Activated CD8-positive, alpha-beta T cell treated with anti-CD3 and anti-CD28 coated beads, Interleukin-2, amount 10 ng/mL, durations not matched to agents 7 days and 5 days (primary cell): ENCODE data around the gene IL22. TPM values are rescaled to one million over a fixed set of nuclear protein-coding genes. Genes with fewer than 3 reads are reported as not detected.

Source experiments
- ATAC-seq: fragments of 150-1000 bp; cut with Tn5 transposase; one replicate; pipeline ENCODE4 v1.10.0; 2021; ENCODE audit warnings: moderate library complexity
- CTCF ChIA-PET: fragments of 350-600 bp; sonication (Branson Sonifier 250); formaldehyde crosslinking; loops from one replicate; lab custom pipeline; 2021; ENCODE audit warnings: antibody characterized with exemption; lab: Charles Lee
- POLR2A ChIA-PET: fragments of 350-600 bp; sonication (Branson Sonifier 250); formaldehyde crosslinking; loops from one replicate; lab custom pipeline; 2021; ENCODE audit warnings: antibody characterized with exemption; lab: Charles Lee
- DNase-seq: peaks from one replicate; pipeline ENCODE4 v3.0.0-alpha.2; 2020
- H3K27ac Mint-ChIP-seq: one replicate; pipeline ENCODE4 v1.8.0; 2021; ENCODE audit warnings: mild to moderate bottlenecking, mixed read lengths
- H3K27me3 Mint-ChIP-seq: one replicate; pipeline ENCODE4 v1.8.0; 2021; ENCODE audit warnings: low read depth, mixed read lengths
- H3K36me3 Mint-ChIP-seq: one replicate; pipeline ENCODE4 v1.8.0; 2021; ENCODE audit warnings: low read depth, mixed read lengths
- H3K4me1 Mint-ChIP-seq: one replicate; pipeline ENCODE4 v1.8.0; 2021; ENCODE audit warnings: low read depth, mixed read lengths
- H3K4me3 Mint-ChIP-seq: one replicate; pipeline ENCODE4 v1.8.0; 2021; ENCODE audit warnings: mild to moderate bottlenecking, mixed read lengths
- H3K9me3 Mint-ChIP-seq: one replicate; pipeline ENCODE4 v1.8.0; 2022; ENCODE audit warnings: mixed read lengths; ENCODE audit not compliant: insufficient read depth
- total RNA-seq, 2 experiments: library from RNA; stranded (reverse); gene quantifications; one replicate each; pipeline ENCODE4 v1.2.3, GENCODE V29; 2021

IL22 gene
- total RNA-seq, 2 experiments from 2014 or later: not detected

DNA sequence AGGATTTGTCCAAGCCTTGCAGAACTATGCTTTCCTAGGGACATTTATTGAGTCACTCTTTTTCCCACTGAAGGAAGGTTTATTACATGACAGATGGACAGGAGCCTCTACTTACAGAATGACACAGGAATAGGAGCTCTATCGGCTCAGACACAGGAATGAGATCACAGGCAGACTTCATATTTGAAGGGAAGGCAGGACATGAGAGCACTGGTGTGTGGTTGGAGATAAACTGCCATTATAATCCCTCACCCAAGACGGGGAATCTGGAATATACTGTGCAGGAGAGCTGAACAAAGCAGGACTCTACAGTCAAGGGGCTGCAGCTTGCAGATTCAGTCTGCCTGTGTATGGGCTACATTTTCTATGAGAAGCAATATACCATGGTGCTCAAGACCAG is 26.8 kb upstream of the IL22 start:
- no peak overlapping the region for H3K27ac Mint-ChIP-seq
- DNase-seq (no peak), ATAC-seq (no peak)
- no peaks in the 10 kb centered on the region for H3K36me3 Mint-ChIP-seq
- H3K4me3 Mint-ChIP-seq: no peak overlapping the region
- POLR2A ChIA-PET: no interaction called here
- no peaks in the 10 kb centered on the region for H3K9me3 Mint-ChIP-seq
- H3K27me3 Mint-ChIP-seq: no peaks in the 10 kb centered on the region
- CTCF ChIA-PET: no interaction called here
- H3K4me1 Mint-ChIP-seq: peaks cover 30% of the 10 kb centered on the region

DNA sequence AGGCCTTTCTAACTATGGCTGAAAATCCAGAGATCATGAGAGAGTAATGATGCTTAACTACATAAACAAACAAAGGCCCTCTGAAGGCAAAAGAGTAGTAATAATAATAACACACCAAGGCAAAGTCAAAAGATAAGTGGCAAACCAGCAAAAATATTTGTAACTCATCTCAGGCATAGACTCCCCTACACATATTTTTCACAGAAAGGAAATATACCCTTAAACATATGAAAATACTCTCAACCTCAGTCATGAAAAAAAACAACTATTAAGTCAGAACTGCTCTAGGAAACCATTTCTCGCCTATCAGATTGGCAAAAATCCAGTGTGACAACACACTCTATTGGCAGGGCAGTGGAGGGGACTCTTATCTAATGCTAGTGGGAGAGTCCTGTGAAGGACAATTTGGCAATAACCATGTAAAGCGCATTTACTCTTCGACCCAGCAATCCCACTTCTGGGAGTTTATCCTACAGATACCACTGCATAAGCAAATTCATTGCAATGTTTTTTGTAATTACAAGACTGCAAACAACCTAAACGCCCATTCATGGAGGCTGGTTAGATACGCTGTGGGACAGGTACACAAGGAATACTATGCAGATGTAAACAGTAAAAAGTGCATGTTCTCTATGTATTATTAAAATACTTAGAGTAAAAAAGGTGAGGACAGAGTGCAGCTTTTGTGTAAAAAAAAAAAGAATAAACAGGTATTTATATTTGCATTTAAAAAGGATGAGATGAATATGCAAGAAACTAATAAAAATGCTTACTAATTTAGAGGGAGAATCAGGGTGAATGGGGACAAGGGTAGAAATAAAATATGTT is 26.0 kb upstream of the IL22 start:
- ATAC-seq (no peak), DNase-seq (no peak)
- Mint-ChIP-seq H3K4me1 (peaks cover 30% of the 10 kb centered on the region), H3K36me3 (no peaks in the 10 kb centered on the region), H3K9me3 (no peaks in the 10 kb centered on the region), H3K4me3 (no peak overlapping the region), H3K27me3 (no peaks in the 10 kb centered on the region), H3K27ac (no peak overlapping the region)
- POLR2A ChIA-PET: no interaction called here
- CTCF ChIA-PET: no interaction called here

DNA sequence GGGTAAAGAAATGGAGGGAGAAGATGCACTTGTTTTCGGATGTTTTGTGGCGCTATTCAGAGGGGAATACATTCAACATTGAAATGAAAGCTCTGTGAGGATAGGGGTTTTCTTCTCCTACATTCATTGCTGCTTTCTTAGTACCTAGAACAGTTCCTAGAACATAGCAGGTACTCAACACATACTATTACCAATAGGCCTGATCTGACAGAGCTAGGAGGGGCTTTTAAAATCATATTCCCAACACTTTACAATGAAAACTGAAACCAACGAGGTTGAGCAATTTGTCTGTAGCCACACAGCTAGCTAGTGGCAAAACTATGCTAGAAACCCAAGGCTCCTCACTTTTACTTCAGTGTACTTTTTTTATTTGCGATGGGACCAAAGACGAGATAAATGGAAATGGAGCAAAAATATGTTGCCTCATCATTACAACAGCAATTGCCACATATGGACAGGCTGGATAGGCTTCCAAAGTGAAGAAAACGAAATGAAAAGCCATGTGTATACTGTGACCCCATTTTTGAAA is 23.1 kb upstream of the IL22 start:
- no peak overlapping the region for H3K27ac Mint-ChIP-seq
- ChIA-PET CTCF (no interaction called here), POLR2A (no interaction called here)
- H3K36me3 Mint-ChIP-seq: no peaks in the 10 kb centered on the region
- H3K27me3 Mint-ChIP-seq: no peaks in the 10 kb centered on the region
- H3K9me3 Mint-ChIP-seq: no peaks in the 10 kb centered on the region
- no peak overlapping the region for H3K4me3 Mint-ChIP-seq
- DNase-seq (no peak), ATAC-seq (no peak)
- H3K4me1 Mint-ChIP-seq: peaks cover 30% of the 10 kb centered on the region

DNA sequence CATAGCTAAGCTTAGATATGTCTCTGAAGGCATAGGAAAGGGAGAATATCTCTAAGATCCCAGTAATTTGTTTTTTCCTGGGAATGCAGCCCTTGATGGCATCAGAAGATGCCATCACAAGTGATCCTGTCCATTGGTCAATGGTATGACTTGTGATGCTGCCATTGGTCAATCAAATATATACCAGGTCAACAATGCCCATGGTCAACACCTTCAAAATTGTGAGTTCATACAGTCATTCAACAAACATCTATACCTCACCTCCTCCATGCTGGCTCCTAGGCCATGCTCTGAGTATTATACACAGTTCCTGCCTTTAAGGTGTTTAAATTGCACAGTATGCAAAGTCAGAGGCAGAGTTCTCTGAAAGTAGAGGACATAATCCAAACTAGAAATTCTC is 19.3 kb upstream of the IL22 start:
- no peak for DNase-seq
- Mint-ChIP-seq H3K4me1 (peaks cover 41% of the 10 kb centered on the region), H3K27me3 (peaks cover 4% of the 10 kb centered on the region), H3K27ac (no peak overlapping the region), H3K4me3 (no peak overlapping the region), H3K9me3 (no peaks in the 10 kb centered on the region), H3K36me3 (no peaks in the 10 kb centered on the region)
- POLR2A ChIA-PET: no interaction called here
- CTCF ChIA-PET: interaction anchor here (1.7 kb wide), 1 partner anchor 50 kb away, joined by 4 read pairs; no protein-coding TSS in a partner anchor
- ATAC-seq: no peak

DNA sequence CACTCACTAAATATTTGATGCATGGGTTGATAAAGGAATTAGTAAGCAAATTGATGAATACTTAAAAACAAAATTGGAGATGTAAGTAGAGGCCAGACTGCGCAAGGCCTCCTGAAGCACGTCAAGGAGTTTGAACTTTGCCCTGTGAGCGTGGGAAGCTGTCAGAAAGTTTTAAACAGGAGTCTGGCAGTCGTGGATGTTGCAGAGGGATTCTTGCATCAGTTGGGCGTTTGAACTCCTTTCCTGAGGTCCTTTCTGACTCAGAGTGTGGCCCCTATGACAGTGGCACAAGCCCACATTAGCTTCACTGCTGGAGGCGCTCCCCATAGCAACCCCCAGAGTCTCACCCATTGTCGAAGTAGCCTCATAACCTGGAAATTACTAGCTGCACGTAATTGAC is 17.9 kb upstream of the IL22 start:
- H3K27me3 Mint-ChIP-seq: peaks cover 4% of the 10 kb centered on the region
- no peak for ATAC-seq
- no peak overlapping the region for H3K4me3 Mint-ChIP-seq
- POLR2A ChIA-PET: no interaction called here
- no peak for DNase-seq
- no peaks in the 10 kb centered on the region for H3K36me3 Mint-ChIP-seq
- no peaks in the 10 kb centered on the region for H3K9me3 Mint-ChIP-seq
- no peak overlapping the region for H3K27ac Mint-ChIP-seq
- CTCF ChIA-PET: interaction anchor here (0.8 to 1.4 kb wide), 3 partner anchors 10 to 231 kb away, joined by 3 to 6 read pairs (median 3); no protein-coding TSS in a partner anchor
- H3K4me1 Mint-ChIP-seq: peaks cover 42% of the 10 kb centered on the region

DNA sequence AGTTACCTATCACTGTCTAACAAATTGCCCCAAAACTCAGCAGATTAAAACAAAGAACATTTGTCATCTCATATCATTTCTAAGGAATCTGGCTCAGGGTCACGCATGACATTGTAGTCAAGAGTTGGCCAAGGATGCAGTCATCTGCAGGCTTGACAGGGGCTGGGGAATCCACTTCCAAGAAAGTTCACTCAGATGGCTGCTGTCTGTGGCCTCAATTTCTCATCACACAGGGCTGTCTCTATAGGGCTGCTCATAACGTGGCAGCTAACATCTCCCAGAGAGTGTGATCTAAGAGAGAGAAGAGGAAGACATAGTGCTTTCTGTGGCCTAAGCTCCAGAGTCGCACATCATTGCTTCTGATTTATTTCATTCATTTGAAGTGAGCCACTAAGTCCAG is 17.0 kb upstream of the IL22 start:
- ATAC-seq (no peak), DNase-seq (no peak)
- H3K36me3 Mint-ChIP-seq: no peaks in the 10 kb centered on the region
- CTCF ChIA-PET: interaction anchor here (1.2 kb wide), 1 partner anchor 47 kb away, joined by 5 read pairs; no protein-coding TSS in a partner anchor
- POLR2A ChIA-PET: interaction anchor here (0.5 to 1.8 kb wide), 2 partner anchors 29 to 687 kb away, joined by 3 to 5 read pairs; no protein-coding TSS in a partner anchor
- H3K27ac Mint-ChIP-seq: no peak overlapping the region
- H3K9me3 Mint-ChIP-seq: no peaks in the 10 kb centered on the region
- H3K27me3 Mint-ChIP-seq: peaks cover 7% of the 10 kb centered on the region
- H3K4me1 Mint-ChIP-seq: peaks cover 39% of the 10 kb centered on the region
- no peak overlapping the region for H3K4me3 Mint-ChIP-seq

DNA sequence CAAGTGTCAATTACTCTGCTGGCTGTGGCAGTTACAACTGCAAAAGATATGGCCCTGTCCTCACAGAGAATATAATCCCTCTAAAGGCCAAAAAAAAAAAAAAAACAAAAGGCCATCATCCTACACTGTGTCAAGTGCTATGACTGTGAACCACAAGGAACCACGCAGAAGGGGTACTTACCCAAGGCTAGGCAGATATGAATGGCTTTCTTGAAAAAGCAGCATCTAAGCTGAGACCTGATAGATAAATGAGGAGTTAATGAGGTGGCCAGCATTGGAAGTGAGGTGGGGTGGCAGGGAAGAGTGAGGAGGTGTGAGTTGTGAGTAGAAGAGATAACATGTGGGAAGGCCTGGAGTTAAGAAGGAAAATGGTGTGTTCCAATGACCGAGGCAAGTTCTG is 16.4 kb upstream of the IL22 start:
- ChIA-PET POLR2A (interaction anchor here (0.5 to 1.8 kb wide), 2 partner anchors 29 to 688 kb away, joined by 3 to 5 read pairs; no protein-coding TSS in a partner anchor), CTCF (interaction anchor here (1.2 kb wide), 1 partner anchor 46 kb away, joined by 5 read pairs; no protein-coding TSS in a partner anchor)
- Mint-ChIP-seq H3K36me3 (no peaks in the 10 kb centered on the region), H3K4me3 (no peak overlapping the region), H3K4me1 (peaks cover 39% of the 10 kb centered on the region), H3K9me3 (no peaks in the 10 kb centered on the region), H3K27me3 (peaks cover 8% of the 10 kb centered on the region), H3K27ac (no peak overlapping the region)
- ATAC-seq: no peak
- no peak for DNase-seq

DNA sequence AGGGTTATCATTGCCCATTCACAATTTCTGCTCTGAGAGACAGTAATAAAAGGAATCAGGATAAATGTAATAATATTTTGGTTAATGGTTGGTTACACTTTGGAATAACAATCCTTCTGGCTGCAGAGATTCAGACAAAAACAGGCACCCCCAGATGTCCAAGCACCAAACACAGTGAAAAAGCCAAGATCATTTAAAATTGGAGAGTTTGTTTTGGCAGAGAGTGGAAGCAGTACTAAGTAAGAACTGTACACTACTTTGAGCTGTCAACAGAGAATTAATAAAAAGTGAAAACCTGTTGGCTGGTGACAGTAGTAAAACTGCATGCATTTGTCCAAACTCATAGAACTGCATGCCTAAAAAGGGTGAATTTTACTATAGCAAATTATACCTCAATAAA is 15.6 kb upstream of the IL22 start:
- Mint-ChIP-seq H3K36me3 (no peaks in the 10 kb centered on the region), H3K9me3 (no peaks in the 10 kb centered on the region), H3K4me3 (no peak overlapping the region), H3K27ac (no peak overlapping the region), H3K4me1 (peaks cover 39% of the 10 kb centered on the region), H3K27me3 (peaks cover 16% of the 10 kb centered on the region)
- DNase-seq (no peak), ATAC-seq (no peak)
- CTCF ChIA-PET: no interaction called here
- POLR2A ChIA-PET: interaction anchor here (1.8 kb wide), 1 partner anchor 28 kb away, joined by 5 read pairs; no protein-coding TSS in a partner anchor

DNA sequence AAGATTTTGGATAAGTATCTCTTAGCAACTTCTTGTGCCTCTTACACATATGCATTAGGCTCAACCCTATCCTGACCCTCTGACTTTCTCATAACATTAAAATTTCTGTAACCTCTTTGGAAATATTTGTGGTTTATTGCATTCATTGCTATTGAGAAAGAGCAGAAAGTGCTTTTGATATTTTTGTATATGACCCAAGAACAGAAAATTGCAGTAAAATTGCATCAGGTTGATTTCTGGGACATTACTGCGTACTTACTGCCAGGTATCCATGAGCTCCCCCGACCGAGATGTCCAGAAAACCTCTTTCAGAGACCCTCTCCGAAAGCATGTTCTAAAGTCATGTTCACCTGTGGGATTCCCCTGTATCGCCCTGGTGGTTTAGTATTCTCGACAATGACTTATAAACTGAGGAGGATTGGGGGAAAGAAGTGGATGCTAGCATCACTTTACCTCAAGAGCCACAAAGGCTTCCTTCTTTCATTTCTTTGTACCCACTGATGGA is 14.5 kb upstream of the IL22 start:
- Mint-ChIP-seq H3K4me1 (peaks cover 39% of the 10 kb centered on the region), H3K4me3 (no peak overlapping the region), H3K9me3 (no peaks in the 10 kb centered on the region), H3K27me3 (peaks cover 21% of the 10 kb centered on the region), H3K27ac (no peak overlapping the region), H3K36me3 (no peaks in the 10 kb centered on the region)
- ChIA-PET CTCF (no interaction called here), POLR2A (no interaction called here)
- DNase-seq (peak; percentile 32), ATAC-seq (peak; percentile 72)

DNA sequence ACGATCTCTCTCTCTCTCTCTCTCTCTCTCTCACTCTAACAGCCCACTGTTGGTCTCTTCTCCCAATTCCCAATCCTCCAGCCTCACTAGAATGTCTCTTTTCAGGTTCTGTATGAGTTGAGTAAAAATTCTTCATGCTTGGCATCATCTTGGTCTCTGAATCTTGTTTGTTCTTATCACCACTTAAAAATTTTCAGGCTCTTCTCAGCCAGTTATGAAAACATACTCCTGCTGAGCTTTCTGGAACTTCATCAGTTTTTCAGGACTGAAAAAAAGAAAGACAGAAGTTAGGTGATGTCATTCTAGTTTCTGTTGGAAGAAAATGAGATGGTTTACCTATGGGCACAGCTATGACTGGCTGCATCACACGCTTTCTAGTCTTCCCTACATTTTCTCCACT is 11.5 kb upstream of the IL22 start:
- H3K27ac Mint-ChIP-seq: no peak overlapping the region
- peaks cover 53% of the 10 kb centered on the region for H3K4me1 Mint-ChIP-seq
- H3K9me3 Mint-ChIP-seq: no peaks in the 10 kb centered on the region
- no peak overlapping the region for H3K4me3 Mint-ChIP-seq
- H3K36me3 Mint-ChIP-seq: no peaks in the 10 kb centered on the region
- DNase-seq (no peak), ATAC-seq (no peak)
- POLR2A ChIA-PET: no interaction called here
- H3K27me3 Mint-ChIP-seq: peaks cover 18% of the 10 kb centered on the region
- CTCF ChIA-PET: no interaction called here

DNA sequence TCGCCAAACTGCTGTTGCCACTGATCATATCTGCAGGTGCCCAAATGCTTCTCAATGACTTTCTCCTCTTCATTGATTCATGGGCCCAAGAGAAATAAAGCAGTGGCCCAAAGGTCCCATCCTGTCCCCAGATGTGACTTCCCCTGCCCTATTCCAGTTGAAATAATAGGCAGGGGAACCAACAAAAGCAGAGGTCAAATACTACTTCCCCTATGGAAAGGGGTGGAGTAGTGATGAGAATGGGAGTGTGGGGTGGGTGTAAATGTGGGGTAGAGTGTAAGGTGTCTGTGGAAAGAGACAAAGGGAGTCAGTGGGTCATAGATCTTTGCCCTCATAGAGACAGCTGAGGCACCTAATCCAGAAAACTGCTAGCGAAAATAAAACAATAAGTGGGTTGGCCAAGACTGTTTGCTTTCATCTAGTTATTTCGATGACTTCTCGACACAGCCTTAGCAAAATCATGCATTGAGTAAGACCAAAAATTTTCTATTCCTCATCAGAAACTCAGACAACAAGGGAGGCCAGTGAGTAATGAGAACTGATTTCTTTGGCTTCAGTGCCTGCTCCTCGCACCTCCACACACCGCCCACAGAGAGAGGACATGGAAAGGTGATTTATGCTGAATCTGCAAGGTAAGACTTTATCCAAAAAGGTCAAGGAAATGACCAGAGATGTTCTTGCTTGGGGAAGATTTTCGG is 10.9 kb upstream of the IL22 start:
- POLR2A ChIA-PET: no interaction called here
- Mint-ChIP-seq H3K27me3 (peaks cover 17% of the 10 kb centered on the region), H3K9me3 (no peaks in the 10 kb centered on the region), H3K4me3 (no peak overlapping the region), H3K27ac (no peak overlapping the region), H3K36me3 (no peaks in the 10 kb centered on the region), H3K4me1 (peaks cover 54% of the 10 kb centered on the region)
- DNase-seq: no peak
- ATAC-seq: no peak
- CTCF ChIA-PET: no interaction called here
